GM18505 (cell line): ENCODE results near the gene DSG4.

ENCODE experiments used
- ATAC-seq: cut with Tn5 transposase; IDR thresholded peaks from one replicate; pipeline ENCODE4 v1.9.1; 2021; ENCODE audit not compliant: unreplicated experiment
- POLR2A ChIP-seq: IDR thresholded peaks from 4 replicates; pipeline ENCODE4 v1.6.1; 2011; ENCODE audit warnings: borderline replicate concordance; ENCODE audit not compliant: insufficient read depth, insufficient read length; ENCODE audit errors: extremely low read depth

DSG4 gene

DNA sequence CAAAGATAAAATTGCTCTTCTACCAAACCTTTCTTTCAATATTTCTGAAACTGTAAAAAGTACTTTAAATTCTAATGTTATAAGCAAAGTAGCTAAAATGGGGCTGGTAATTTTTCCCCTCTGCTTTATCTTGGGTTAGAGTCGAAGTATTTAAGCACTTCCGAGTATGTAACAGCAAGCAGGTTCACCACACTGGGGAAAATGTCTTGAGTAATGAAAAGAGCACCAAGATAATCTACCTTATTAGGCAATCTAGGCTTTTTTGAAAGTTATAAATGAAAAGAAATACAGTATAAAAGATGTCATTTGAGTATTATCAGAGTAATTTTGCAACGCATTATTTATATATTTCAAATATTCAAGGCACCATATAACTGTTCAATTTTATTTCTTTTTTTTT lies 70.3 kb downstream of the DSG4 start:
- no peak for ATAC-seq
- no peak for TF ChIP-seq POLR2A

GRCh38 chr18:31447530-31448191 lies 71.1 kb downstream of the DSG4 start, which contains the start of gene DSG3:
DSG3 (plus strand) TSS chr18:31447741; CDS start chr18:31447878, 137 bp downstream.
- no peak for TF ChIP-seq POLR2A
- ATAC-seq: no peak

GRCh38 chr18:31450409-31450808 lies 73.8 kb downstream of the DSG4 start:
- TF ChIP-seq POLR2A: no peak
- ATAC-seq: no peak

- TF ChIP-seq POLR2A: no peak
- ATAC-seq: no peak
These were observed 75.0 kb downstream of the DSG4 start for GRCh38 chr18:31451625-31452024.

- no peak for ATAC-seq
These were observed 77.6 kb downstream of the DSG4 start for GRCh38 chr18:31454066-31454708.

More at GRCh38 chr18:31454066-31454708, 77.6 kb downstream of the DSG4 start:
- TF ChIP-seq POLR2A: no peak
